Calu3 (cell line): ENCODE data around the gene CDH13. TPM values are rescaled to one million over a fixed set of nuclear protein-coding genes. Genes with fewer than 3 reads are reported as not detected.

ENCODE experiments used
- BruUV-seq: library from RNA; stranded (reverse); fragments of 400-500 nt; replicated peaks from 2 replicates; lab custom pipeline; 2021; lab: Mats Ljungman, UMichigan
- CTCF ChIA-PET: fragments of 300-600 bp; sonication (Branson Sonifier 250); formaldehyde crosslinking; loops from one replicate; lab custom pipeline; 2022; ENCODE audit warnings: antibody characterized with exemption; lab: Charles Lee
- DNase-seq: peaks from one replicate; pipeline ENCODE4 v3.0.0; 2022
- H3K27ac Mint-ChIP-seq: one replicate; pipeline ENCODE4 v1.8.0; 2022; ENCODE audit warnings: mixed read lengths; ENCODE audit not compliant: unreplicated experiment
- H3K27me3 Mint-ChIP-seq: one replicate; pipeline ENCODE4 v1.8.0; 2022; ENCODE audit warnings: mixed read lengths; ENCODE audit not compliant: unreplicated experiment
- H3K36me3 Mint-ChIP-seq: one replicate; pipeline ENCODE4 v1.8.0; 2022; ENCODE audit warnings: mild to moderate bottlenecking, moderate library complexity, mixed read lengths; ENCODE audit not compliant: insufficient read depth, unreplicated experiment
- H3K4me1 Mint-ChIP-seq: one replicate; pipeline ENCODE4 v1.8.0; 2022; ENCODE audit warnings: mild to moderate bottlenecking, low read depth, mixed read lengths; ENCODE audit not compliant: unreplicated experiment
- H3K4me3 Mint-ChIP-seq: one replicate; pipeline ENCODE4 v1.8.0; 2022; ENCODE audit warnings: mild to moderate bottlenecking, low read depth, moderate library complexity, mixed read lengths; ENCODE audit not compliant: unreplicated experiment
- H3K9me3 Mint-ChIP-seq: one replicate; pipeline ENCODE4 v1.8.0; 2022; ENCODE audit warnings: low read depth, mixed read lengths; ENCODE audit not compliant: unreplicated experiment
- intact Hi-C: fragments of 100-400 bp; cut with micrococcal nuclease; formaldehyde crosslinking; loops from one replicate; pipeline ENCODE4 v1.10.0; 2022; ENCODE audit not compliant: unreplicated experiment
- total RNA-seq: library from RNA; stranded (reverse); gene quantifications from 2 replicates; pipeline ENCODE4 v1.2.3, GENCODE V29; 2022
- TF ChIP-seq, protein P1 (sequence below): fragments of 200-600 bp; IDR thresholded peaks from one replicate; pipeline ENCODE4 v1.8.0; 2022; ENCODE audit warnings: antibody characterized with exemption; ENCODE audit not compliant: unreplicated experiment

Gene CDH13
- total RNA-seq, 1 experiment from 2014 or later = not detected

GRCh38 chr16:82801361-82801760 lies 174.6 kb downstream of the CDH13 start:
- no peaks in the 10 kb centered on the region for H3K27me3 Mint-ChIP-seq
- no peak overlapping the region for H3K27ac Mint-ChIP-seq
- H3K4me3 Mint-ChIP-seq = no peak overlapping the region
- no TSS peak for BruUV-seq
- TF ChIP-seq, protein P1, sequence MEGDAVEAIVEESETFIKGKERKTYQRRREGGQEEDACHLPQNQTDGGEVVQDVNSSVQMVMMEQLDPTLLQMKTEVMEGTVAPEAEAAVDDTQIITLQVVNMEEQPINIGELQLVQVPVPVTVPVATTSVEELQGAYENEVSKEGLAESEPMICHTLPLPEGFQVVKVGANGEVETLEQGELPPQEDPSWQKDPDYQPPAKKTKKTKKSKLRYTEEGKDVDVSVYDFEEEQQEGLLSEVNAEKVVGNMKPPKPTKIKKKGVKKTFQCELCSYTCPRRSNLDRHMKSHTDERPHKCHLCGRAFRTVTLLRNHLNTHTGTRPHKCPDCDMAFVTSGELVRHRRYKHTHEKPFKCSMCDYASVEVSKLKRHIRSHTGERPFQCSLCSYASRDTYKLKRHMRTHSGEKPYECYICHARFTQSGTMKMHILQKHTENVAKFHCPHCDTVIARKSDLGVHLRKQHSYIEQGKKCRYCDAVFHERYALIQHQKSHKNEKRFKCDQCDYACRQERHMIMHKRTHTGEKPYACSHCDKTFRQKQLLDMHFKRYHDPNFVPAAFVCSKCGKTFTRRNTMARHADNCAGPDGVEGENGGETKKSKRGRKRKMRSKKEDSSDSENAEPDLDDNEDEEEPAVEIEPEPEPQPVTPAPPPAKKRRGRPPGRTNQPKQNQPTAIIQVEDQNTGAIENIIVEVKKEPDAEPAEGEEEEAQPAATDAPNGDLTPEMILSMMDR = no peak
- H3K4me1 Mint-ChIP-seq = no peaks in the 10 kb centered on the region
- intact Hi-C loops = no loop called here
- CTCF ChIA-PET = no interaction called here
- H3K36me3 Mint-ChIP-seq = no peaks in the 10 kb centered on the region
- H3K9me3 Mint-ChIP-seq = peaks cover 17% of the 10 kb centered on the region
- no peak for DNase-seq

DNA sequence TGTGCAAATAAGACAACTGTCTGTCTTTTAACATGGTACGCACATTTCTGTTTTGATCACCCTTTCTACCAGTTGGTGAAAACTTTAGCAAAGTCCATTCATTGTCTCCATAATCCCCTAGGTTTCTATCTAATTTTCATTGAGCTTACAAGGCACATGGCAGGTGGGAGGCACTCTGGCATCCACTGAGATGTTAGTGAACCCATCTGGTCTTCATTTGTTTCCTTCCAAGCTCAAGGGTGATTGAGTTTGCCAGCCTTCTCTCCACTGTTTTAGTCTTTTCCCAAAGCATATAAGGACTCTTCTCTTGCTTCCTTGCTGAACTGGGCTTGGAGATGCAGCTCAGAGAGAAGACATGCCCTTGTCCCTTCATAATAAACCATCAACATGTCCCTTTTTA lies 179.1 kb downstream of the CDH13 start:
- BruUV-seq = no TSS peak
- H3K9me3 Mint-ChIP-seq = peaks cover 16% of the 10 kb centered on the region
- no peaks in the 10 kb centered on the region for H3K36me3 Mint-ChIP-seq
- H3K4me1 Mint-ChIP-seq = no peaks in the 10 kb centered on the region
- intact Hi-C loops = no loop called here
- CTCF ChIA-PET = no interaction called here
- no peak overlapping the region for H3K4me3 Mint-ChIP-seq
- TF ChIP-seq, protein P1 = no peak
- no peak for DNase-seq
- H3K27ac Mint-ChIP-seq = no peak overlapping the region
- no peaks in the 10 kb centered on the region for H3K27me3 Mint-ChIP-seq

DNA sequence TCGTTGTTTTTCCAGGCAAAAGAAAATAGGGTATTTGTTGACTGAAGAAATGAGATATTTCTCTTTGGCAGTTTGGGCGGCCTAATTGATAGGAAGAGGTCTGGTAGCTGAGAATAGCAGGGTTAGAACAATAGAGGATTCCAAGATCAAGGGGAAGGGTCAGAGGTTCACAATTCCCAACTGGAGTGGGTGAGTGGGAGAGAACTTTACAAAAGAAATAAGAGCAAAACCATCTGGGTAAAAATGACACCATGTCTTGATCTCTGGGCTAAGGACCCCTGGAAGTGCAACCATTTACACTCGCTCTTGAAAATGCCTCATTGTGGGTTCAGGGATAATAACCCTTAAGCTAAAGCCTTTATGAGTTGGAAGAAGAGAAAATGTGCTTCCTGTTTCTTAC lies 180.5 kb downstream of the CDH13 start:
- BruUV-seq = no TSS peak
- Mint-ChIP-seq H3K4me3 (no peak overlapping the region), H3K9me3 (peaks cover 19% of the 10 kb centered on the region), H3K27ac (no peak overlapping the region), H3K27me3 (no peaks in the 10 kb centered on the region), H3K4me1 (no peaks in the 10 kb centered on the region), H3K36me3 (no peaks in the 10 kb centered on the region)
- intact Hi-C loops = no loop called here
- TF ChIP-seq, protein P1 = no peak
- CTCF ChIA-PET = no interaction called here
- DNase-seq = no peak

- Mint-ChIP-seq H3K9me3 (peaks cover 24% of the 10 kb centered on the region), H3K36me3 (no peaks in the 10 kb centered on the region), H3K27me3 (no peaks in the 10 kb centered on the region), H3K4me1 (no peaks in the 10 kb centered on the region), H3K4me3 (no peak overlapping the region), H3K27ac (no peak overlapping the region)
- TF ChIP-seq, protein P1 = no peak
- BruUV-seq = no TSS peak
- intact Hi-C loops = no loop called here
- CTCF ChIA-PET = no interaction called here
- DNase-seq = no peak
Measured at GRCh38 chr16:82808036-82808435, 181.3 kb downstream of the CDH13 start.
